Vagina (tissue), 2 donors: ENCODE results near the gene USP32. TPM values are rescaled to one million over a fixed set of nuclear protein-coding genes. Genes with fewer than 3 reads are reported as not detected.

Source experiments
- DNase-seq, 2 donors: peaks; one replicate each; pipeline ENCODE4 v3.0.0-alpha.2; 2017; ENCODE audit errors: extremely low spot score in 2 of 2
- H3K27ac ChIP-seq: fragments of 200-600 bp; sonication (generic); one replicate; pipeline ENCODE4 v1.5.1; 2019
- H3K27me3 ChIP-seq: fragments of 200-600 bp; sonication (generic); one replicate; pipeline ENCODE4 v1.5.1; 2019
- H3K36me3 ChIP-seq, 2 donors: fragments of 200-600 bp; sonication (generic); one replicate each; pipeline ENCODE4 v1.5.1; 2017 to 2019
- H3K4me1 ChIP-seq: fragments of 200-600 bp; sonication (generic); one replicate; pipeline ENCODE4 v1.5.1; 2019
- H3K4me3 ChIP-seq, 2 donors: fragments of 200-600 bp; sonication (generic); 1 replicate in 1 of 2; 2 replicates in 1 of 2; pipeline ENCODE4 v1.5.1; 2016 to 2019
- H3K9me3 ChIP-seq: fragments of 200-600 bp; sonication (generic); one replicate; pipeline ENCODE4 v1.5.1; 2019
- POLR2A ChIP-seq, 2 donors: fragments of 450-650 bp; IDR thresholded peaks; one replicate each; pipeline ENCODE4 v1.6.1; 2017; ENCODE audit warnings: antibody characterized with exemption in 2 of 2, mild to moderate bottlenecking in 2 of 2, moderate library complexity in 2 of 2
- POLR2AphosphoS5 ChIP-seq, 2 donors: sonication (generic); formaldehyde crosslinking; IDR thresholded peaks; one replicate each; pipeline ENCODE4 v1.9.0; 2017; ENCODE audit warnings: antibody characterized with exemption in 2 of 2, mild to moderate bottlenecking in 2 of 2, low read depth in 1 of 2; ENCODE audit not compliant: insufficient read depth in 1 of 2
- intact Hi-C: fragments of 100-400 bp; cut with DNase I; formaldehyde crosslinking; loops from one replicate; pipeline ENCODE4 v1.15.1; 2023
- total RNA-seq: library from RNA; depleted of rRNA; stranded (reverse); fragments of >200 nt; gene quantifications from one replicate; pipeline ENCODE4 v1.2.3, GENCODE V29; 2016
- TF ChIP-seq, protein P1 (sequence below), 3 experiments: fragments of 450-650 bp in 2 of 3; fragments of 200-600 bp in 1 of 3; sonication (generic) in 1 of 3; IDR thresholded peaks; one replicate each; pipeline ENCODE4 v1.5.1; 2017 to 2019; ENCODE audit warnings: antibody characterized with exemption in 3 of 3, mild to moderate bottlenecking in 2 of 3, moderate library complexity in 2 of 3

Gene USP32
- total RNA-seq, 1 donor from 2014 or later: 63.6 TPM

DNA sequence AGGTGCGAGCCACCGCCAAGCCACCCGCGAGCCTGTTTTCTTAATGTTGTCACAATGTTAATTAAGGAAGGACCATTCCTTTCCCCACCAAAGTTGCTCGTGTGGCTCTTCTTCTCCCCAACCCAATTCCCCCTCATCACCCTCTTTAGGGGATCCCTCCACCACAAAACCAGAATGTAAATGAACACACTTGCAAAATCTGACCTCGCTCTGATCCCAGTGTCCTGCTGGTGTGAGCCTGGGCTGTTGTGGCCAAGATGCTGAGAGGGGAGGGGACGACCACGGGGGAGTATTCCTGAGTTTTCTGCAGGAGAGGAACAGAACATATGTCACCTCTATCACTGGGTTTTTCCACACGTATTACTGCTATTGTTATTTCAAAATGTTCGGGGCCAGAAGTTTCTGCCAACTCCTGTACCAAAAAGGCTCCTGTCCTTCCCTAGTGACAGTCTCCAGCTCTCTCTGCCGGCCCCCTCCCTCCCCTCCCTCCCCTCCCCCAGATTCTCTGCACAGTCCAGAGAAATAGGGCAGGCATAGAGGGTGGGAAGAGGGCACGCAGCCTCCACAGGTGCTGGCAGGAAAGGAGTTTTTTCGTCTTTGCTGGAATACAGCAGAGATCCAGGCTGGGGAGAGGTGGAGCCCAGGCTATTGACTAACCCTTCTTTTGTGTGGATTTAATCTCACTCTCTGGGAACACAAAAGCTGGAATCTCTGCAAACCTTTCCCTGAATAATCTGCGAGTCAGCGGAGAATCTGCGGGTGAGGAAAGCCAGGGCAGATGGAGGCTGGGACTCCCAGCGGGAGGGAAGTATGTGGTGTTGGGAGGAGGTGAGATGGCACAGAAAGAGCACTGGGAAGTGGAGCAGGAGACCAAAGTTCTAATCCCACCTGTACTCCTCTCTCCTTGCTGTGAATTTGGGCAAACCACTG, 246.7 kb downstream of the USP32 start:
- no peaks in the 10 kb centered on the region for H3K36me3 ChIP-seq
- intact Hi-C loops: no loop called here
- no peak overlapping the region for H3K27ac ChIP-seq
- H3K4me1 ChIP-seq: peaks cover 26% of the 10 kb centered on the region
- no peaks in the 10 kb centered on the region for H3K9me3 ChIP-seq
- no peak for DNase-seq
- no peak overlapping the region for H3K4me3 ChIP-seq
- H3K27me3 ChIP-seq: peaks cover 7% of the 10 kb centered on the region
- TF ChIP-seq, protein P1, sequence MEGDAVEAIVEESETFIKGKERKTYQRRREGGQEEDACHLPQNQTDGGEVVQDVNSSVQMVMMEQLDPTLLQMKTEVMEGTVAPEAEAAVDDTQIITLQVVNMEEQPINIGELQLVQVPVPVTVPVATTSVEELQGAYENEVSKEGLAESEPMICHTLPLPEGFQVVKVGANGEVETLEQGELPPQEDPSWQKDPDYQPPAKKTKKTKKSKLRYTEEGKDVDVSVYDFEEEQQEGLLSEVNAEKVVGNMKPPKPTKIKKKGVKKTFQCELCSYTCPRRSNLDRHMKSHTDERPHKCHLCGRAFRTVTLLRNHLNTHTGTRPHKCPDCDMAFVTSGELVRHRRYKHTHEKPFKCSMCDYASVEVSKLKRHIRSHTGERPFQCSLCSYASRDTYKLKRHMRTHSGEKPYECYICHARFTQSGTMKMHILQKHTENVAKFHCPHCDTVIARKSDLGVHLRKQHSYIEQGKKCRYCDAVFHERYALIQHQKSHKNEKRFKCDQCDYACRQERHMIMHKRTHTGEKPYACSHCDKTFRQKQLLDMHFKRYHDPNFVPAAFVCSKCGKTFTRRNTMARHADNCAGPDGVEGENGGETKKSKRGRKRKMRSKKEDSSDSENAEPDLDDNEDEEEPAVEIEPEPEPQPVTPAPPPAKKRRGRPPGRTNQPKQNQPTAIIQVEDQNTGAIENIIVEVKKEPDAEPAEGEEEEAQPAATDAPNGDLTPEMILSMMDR (IDR thresholded peaks at IDR 0.05): no peak
- TF ChIP-seq POLR2A (IDR thresholded peaks at IDR 0.05) (no peak), POLR2AphosphoS5 (IDR thresholded peaks at IDR 0.05; ENCODE audit: insufficient read depth in 1 of 2, low read depth in 1 of 2) (no peak)

DNA sequence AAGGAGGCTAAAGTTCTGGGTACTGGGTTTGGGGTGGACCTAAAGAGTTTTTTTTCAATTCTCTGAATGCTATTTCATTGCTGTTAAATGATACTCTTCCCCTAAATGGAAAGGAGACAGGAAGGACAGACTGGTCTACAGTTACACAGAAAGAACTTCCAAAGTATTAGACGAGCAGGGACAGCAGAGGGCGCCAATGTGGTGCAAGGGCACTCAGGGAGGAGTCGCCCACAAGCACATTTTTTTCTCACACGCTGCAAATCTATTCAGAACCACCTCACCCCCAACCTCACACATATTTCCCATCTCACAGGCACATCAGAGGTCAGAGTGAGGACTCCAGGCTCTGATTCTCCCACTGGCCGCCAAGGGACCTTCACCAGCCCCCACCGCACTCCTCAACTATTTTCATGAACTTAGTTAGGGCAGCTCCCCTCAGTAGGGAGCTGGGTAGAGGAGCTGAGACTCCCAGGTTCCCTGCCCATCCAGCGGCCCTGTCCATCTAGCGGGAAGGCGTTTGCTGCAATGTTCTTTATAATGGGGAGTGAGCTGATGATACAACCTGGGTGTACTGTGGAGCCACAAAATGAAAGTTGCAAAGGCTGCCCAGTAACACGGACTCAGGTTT, 248.9 kb downstream of the USP32 start:
- TF ChIP-seq, protein P1 (IDR thresholded peaks at IDR 0.05): peak; percentile 3 to 62 (median 36)
- TF ChIP-seq POLR2A (IDR thresholded peaks at IDR 0.05) (no peak), POLR2AphosphoS5 (IDR thresholded peaks at IDR 0.05; ENCODE audit: insufficient read depth in 1 of 2, low read depth in 1 of 2) (no peak)
- Histone ChIP-seq H3K9me3 (no peaks in the 10 kb centered on the region), H3K27ac (no peak overlapping the region), H3K4me3 (no peak overlapping the region), H3K27me3 (no peaks in the 10 kb centered on the region), H3K4me1 (peaks cover 27% of the 10 kb centered on the region), H3K36me3 (no peaks in the 10 kb centered on the region)
- no peak for DNase-seq
- intact Hi-C loops: no loop called here

DNA sequence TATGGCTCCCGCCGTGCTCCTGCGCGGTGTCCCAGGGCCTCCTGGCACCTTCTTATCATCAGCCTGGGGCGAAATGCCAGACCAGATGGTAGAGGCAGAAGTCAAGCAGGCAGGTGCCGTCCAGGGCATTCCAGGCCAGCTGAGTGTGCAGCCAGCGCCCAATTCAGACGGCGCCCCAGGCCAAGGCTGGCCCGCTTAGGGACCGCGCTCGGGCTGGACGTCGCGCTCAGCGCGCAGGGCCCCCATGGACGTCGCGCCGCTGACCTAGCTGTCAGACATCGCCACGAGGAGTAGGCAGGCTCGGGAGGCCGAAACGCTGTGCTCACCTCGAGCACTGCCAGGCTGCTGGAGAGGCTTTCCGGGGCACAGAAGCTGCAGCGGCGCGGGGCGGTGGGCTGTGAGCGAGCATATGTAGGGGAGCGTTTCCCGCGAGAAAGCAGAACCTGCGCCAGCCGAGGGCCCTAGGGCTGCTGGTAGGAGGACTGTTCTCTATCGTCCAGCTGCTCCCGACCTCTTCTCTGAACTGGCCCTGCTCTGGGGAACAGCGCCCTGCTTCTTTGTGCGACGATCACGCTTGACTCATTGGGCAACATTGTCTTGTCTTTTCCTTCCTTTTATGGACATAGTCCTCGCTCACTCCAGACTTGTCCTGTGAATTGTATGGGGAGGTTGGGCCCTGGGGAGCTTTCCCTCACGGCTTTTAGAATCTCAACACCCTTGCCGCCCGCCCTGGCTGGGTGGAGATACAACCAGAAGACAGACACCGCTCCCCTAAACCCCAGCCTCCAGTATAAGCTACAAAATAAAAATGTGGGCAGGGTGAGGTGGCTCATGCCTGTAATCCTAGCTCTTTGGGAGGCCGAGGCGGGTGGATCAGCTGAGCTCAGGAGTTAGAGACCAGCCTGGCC, 250.6 kb downstream of the USP32 start:
- Histone ChIP-seq H3K4me3 (no peak overlapping the region), H3K27me3 (no peaks in the 10 kb centered on the region)
- intact Hi-C loops: no loop called here

GRCh38 chr17:60139438-60140285, 252.3 kb downstream of the USP32 start:
- Histone ChIP-seq H3K27me3 (no peaks in the 10 kb centered on the region), H3K27ac (no peak overlapping the region), H3K4me3 (peak overlapping the region in 1 of 2 donors; percentile 21), H3K9me3 (no peaks in the 10 kb centered on the region), H3K36me3 (no peaks in the 10 kb centered on the region), H3K4me1 (peaks cover 31% of the 10 kb centered on the region)
- no peak for DNase-seq
- intact Hi-C loops: no loop called here
- TF ChIP-seq POLR2AphosphoS5 (IDR thresholded peaks at IDR 0.05; ENCODE audit: insufficient read depth in 1 of 2, low read depth in 1 of 2) (no peak), POLR2A (IDR thresholded peaks at IDR 0.05) (no peak)
- TF ChIP-seq, protein P1 (IDR thresholded peaks at IDR 0.05): peak in 1 of 3 experiments; percentile 59

More for the DNA sequence above, 250.6 kb downstream of the USP32 start:
- H3K4me1 ChIP-seq: peaks cover 27% of the 10 kb centered on the region
- no peak for DNase-seq
- no peaks in the 10 kb centered on the region for H3K9me3 ChIP-seq
- TF ChIP-seq POLR2AphosphoS5 (IDR thresholded peaks at IDR 0.05; ENCODE audit: insufficient read depth in 1 of 2, low read depth in 1 of 2) (no peak), POLR2A (IDR thresholded peaks at IDR 0.05) (no peak)
- TF ChIP-seq, protein P1 (IDR thresholded peaks at IDR 0.05): no peak
- no peak overlapping the region for H3K27ac ChIP-seq
- no peaks in the 10 kb centered on the region for H3K36me3 ChIP-seq
